GM21390 (cell line): ENCODE results near the gene HTR3B.
A peak's percentile ranks its signal among the peaks of the same experiment; 100 is the strongest.
"Not testable (repeated sequence)": the region's sequence is repeated elsewhere in the genome, so short reads cannot be mapped to it uniquely, and the experiment has no call there.

Source experiments
- ATAC-seq: cut with Tn5 transposase; IDR thresholded peaks from one replicate; pipeline ENCODE4 v1.9.1; 2021; ENCODE audit not compliant: unreplicated experiment

HTR3B gene

GRCh38 chr11:113881856-113882255 is 22.7 kb upstream of the HTR3B start:
- ATAC-seq, result no peak

- no peak for ATAC-seq
Measured at GRCh38 chr11:113884361-113884836, 20.2 kb upstream of the HTR3B start.

- no peak for ATAC-seq
Measured at GRCh38 chr11:113885897-113886296, 18.7 kb upstream of the HTR3B start.

- no peak for ATAC-seq
Measured at GRCh38 chr11:113888848-113889247, 15.7 kb upstream of the HTR3B start.

GRCh38 chr11:113894421-113894996 is 10.1 kb upstream of the HTR3B start:
- ATAC-seq, result peak; percentile 80

GRCh38 chr11:113895367-113896155 is 9.0 kb upstream of the HTR3B start:
- ATAC-seq, result no peak

- peak; percentile 61 for ATAC-seq
Measured at GRCh38 chr11:113896156-113896879, 8.3 kb upstream of the HTR3B start.

GRCh38 chr11:113901141-113901540 is 3.5 kb upstream of the HTR3B start:
- ATAC-seq, result no peak

GRCh38 chr11:113906038-113906437 is 1.4 kb downstream of the HTR3B start:
- ATAC-seq, result no peak

GRCh38 chr11:113906516-113906915 is 1.9 kb downstream of the HTR3B start:
- ATAC-seq, result no peak

- ATAC-seq, result no peak
Measured at GRCh38 chr11:113907152-113907551, 2.6 kb downstream of the HTR3B start.

GRCh38 chr11:113907681-113908080 is 3.1 kb downstream of the HTR3B start:
- ATAC-seq, result no peak

- ATAC-seq, result no peak
Measured at GRCh38 chr11:113908098-113908497, 3.5 kb downstream of the HTR3B start.

- ATAC-seq, result not testable (repeated sequence)
Measured at GRCh38 chr11:113911491-113911890, 6.9 kb downstream of the HTR3B start.

GRCh38 chr11:113923572-113923971 is 19.0 kb downstream of the HTR3B start:
- no peak for ATAC-seq

GRCh38 chr11:113926273-113927197 is 21.9 kb downstream of the HTR3B start:
- no peak for ATAC-seq

GRCh38 chr11:113928311-113928710 is 23.7 kb downstream of the HTR3B start:
- ATAC-seq, result no peak

- ATAC-seq, result no peak
Measured at GRCh38 chr11:113932788-113933187, 28.2 kb downstream of the HTR3B start.

- not testable (repeated sequence) for ATAC-seq
Measured at GRCh38 chr11:113934193-113934592, 29.6 kb downstream of the HTR3B start.

GRCh38 chr11:113934761-113935160 is 30.2 kb downstream of the HTR3B start:
- no peak for ATAC-seq

GRCh38 chr11:113935858-113936257 is 31.3 kb downstream of the HTR3B start:
- no peak for ATAC-seq
